IMR-90 (cell line): ENCODE measurements around the gene GALNT4. TPM values are rescaled to one million over a fixed set of nuclear protein-coding genes. Genes with fewer than 3 reads are reported as not detected.
A peak's percentile ranks its signal among the peaks of the same experiment; 100 is the strongest.

Experiments used
- CEBPB ChIP-seq: IDR thresholded peaks from 2 replicates; pipeline ENCODE4 v1.6.1; 2012; ENCODE audit warnings: low read depth, low read length, improper control_type of control experiment
- CHD1 ChIP-seq: IDR thresholded peaks from 2 replicates; pipeline ENCODE4 v1.6.1; 2012; ENCODE audit warnings: low read depth, low read length, improper control_type of control experiment
- ELK1 ChIP-seq: fragments of 150-350 bp; IDR thresholded peaks from 2 replicates; pipeline ENCODE4 v1.6.1; 2016; ENCODE audit warnings: low read depth, mild to moderate bottlenecking, low read length, moderate library complexity, borderline replicate concordance
- RCOR1 ChIP-seq: IDR thresholded peaks from 2 replicates; pipeline ENCODE4 v1.6.1; 2012; ENCODE audit warnings: mild to moderate bottlenecking, low read length, improper control_type of control experiment; ENCODE audit not compliant: insufficient replicate concordance
- SMC3 ChIP-seq: fragments of 150-350 bp; IDR thresholded peaks from 2 replicates; pipeline ENCODE4 v1.6.1; 2016; ENCODE audit warnings: low read depth, mild to moderate bottlenecking, antibody characterized with exemption, low read length, moderate library complexity
- polyA plus RNA-seq, 3 experiments: library from polyadenylated mRNA; depleted of rRNA; stranded (reverse); fragments of >200 nt; gene quantifications; 2 replicates each; pipeline ENCODE4 v1.2.3, GENCODE V29; 2012; ENCODE audit warnings: low replicate concordance in 1 of 3
- total RNA-seq: library from RNA; depleted of rRNA; stranded (reverse); fragments of >200 nt; gene quantifications from 2 replicates; pipeline ENCODE4 v1.2.3, GENCODE V29; 2012

GALNT4 gene
- total and polyA plus RNA-seq, 2 of the 4 experiments (the other 2 are of a cell fraction) = 2.6 to 9.0 TPM

- TF ChIP-seq ELK1 = no peak
- peak; percentile 74 for TF ChIP-seq SMC3
- TF ChIP-seq RCOR1 = no peak
- TF ChIP-seq CEBPB = 0 out of 2 replicates have a peak, but pooled peaks have one; percentile 5
- no peak for TF ChIP-seq CHD1
Measured at GRCh38 chr12:89524541-89525304, at the start of gene GALNT4 (continued).
